Amygdala (tissue), 56 donors: ENCODE measurements around the gene STAG2.
"Not testable (repeated sequence)": the region's sequence is repeated elsewhere in the genome, so short reads cannot be mapped to it uniquely, and the experiment has no call there.

Experiments used
- DNase-seq, 56 donors: peaks; one replicate each; lab custom pipeline; 2025; lab: John Stamatoyannopoulos, UW

The STAG2 gene

DNA sequence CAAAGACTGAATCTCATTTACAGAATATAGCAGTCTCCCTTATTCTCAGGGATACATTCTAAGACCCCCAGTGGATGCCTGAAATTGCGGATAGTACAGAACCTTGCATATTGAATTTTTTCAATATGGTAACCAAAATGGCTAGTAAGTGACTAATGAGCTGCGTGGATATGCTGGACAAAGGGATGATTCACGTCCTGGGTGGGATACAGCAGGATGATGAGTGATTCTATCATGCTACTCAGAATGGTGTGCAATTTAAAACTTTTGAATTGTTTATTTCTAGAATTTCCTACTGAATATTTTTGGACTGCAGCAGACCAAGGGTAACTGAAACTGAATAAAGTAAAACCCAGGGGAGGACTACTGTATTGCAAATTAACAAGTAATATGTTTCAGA is 66.7 kb downstream of the STAG2 start:
- no peak for DNase-seq

DNA sequence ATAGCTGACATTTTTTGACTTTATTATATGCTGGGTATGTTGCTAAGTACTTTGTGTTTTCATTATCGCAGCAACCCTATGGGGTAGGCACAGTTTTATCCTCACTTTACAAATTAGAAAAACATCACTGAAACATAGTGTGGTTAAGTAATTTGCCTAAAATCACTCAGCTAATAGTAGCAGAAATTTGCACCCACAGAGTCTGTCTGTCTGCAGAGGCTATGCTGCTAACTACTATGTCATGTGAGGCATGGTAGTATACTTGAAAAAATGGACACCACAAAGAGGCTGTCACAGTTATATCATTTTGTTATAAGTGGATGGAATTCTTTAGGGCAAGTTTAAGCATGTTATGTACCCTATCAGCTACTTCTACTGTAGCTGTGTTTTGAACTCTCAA is 69.0 kb downstream of the STAG2 start:
- DNase-seq, result no peak

DNA sequence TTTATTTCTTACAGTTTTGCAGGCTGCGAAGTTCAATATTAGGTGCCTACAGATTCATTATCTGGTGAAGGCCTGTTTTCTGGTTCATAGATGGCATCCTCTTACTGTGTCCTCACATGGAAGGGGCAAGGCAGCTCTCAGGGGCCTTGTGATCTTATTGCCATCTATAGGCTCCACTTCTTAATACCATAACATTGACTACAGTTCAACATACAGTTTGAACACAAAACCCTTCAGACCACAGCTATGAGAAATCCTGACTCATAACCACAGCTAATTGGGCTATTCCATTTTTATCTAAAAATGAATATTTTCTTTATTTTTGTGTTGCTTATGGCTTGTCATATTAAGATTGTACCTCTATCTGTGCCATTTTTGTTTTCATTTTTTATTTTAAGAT is 72.3 kb downstream of the STAG2 start:
- DNase-seq, result no peak

DNA sequence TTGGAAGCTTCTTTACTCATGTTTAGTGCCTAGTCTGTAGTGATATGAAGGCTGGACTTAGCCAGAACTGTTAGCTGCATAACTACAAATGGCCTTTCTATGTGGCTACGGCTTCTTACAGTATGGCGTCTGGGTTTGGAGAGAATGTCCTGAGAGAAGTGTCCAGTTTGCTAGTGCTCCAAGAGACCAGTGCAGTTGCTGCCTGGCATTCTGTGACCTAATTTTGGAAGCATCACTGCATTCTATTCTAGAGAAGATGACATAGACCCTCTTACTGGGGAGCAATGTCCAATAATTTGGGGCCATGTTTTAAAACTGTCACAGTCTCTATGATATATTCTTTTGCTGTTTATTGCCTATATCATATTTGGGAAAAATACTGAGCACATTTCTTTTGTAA is 74.2 kb downstream of the STAG2 start:
- DNase-seq, result no peak

DNA sequence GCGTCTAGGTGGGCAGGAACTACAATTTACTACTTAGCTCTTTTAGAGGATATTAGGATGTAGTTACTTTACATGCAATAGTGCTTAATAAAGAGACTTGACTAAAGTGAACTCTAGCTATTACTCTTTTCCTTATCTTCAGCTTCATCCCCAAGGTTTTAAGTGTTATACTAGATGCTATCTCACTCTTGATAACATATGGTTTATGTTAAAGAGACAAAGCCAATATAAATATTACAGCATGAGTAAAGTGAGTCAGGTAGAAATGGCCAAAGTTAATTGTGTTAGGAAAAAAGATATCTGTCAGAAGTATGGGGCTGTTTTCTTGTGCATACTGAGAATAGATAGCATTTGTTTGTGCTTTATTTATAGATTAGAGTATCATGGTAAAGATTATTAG is 80.5 kb downstream of the STAG2 start:
- DNase-seq, result no peak

DNA sequence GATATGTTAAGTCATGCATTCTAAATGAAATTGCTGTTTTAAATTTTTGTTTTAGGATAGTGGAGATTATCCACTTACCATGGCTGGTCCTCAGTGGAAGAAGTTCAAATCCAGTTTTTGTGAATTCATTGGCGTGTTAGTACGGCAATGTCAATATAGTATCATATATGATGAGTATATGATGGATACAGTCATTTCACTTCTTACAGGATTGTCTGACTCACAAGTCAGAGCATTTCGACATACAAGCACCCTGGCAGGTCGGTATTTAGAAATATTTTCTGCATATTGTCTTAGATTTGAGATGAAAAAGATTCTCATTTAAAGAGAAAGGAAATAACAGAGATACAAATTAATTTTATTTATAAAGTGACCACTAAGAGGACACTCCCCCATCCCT is 83.6 kb downstream of the STAG2 start:
- no peak for DNase-seq

DNA sequence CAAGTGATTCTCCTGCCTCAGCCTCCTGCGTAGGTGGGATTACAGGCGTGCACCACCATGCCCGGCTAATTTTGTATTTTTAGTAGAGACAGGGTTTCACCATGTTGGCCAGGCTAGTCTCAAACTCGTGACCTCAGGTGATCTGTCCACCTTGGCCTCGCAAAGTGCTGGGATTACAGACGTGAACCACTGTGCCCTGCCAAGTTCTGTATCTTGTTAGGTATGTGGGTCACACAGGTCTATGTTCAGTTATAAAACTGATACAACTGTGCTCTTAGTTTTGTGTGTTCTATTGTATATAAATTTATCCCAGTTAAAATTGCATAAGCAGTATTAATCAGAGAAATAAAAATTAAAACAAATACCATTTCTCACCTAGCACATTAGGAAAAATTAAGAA is 122.9 kb downstream of the STAG2 start:
- DNase-seq, result not testable (repeated sequence)

DNA sequence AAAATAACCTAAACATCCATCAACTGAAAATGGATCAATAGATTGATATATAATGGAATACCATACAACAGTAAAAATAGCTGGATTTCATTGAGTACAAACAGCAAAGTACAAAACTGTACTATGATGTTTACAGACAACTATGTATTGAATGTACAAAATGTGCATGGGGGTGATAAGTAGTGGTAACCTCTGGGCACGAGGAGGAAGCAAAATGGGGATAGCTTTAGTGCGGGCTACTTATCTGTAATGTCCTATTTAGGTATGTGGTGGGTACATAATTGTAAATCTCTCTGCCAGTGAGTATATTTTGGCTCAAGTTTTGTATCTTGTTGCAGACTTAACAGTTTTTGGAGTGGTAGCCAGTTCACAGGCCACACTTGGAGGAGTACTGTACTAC is 123.6 kb downstream of the STAG2 start:
- DNase-seq, result no peak

DNA sequence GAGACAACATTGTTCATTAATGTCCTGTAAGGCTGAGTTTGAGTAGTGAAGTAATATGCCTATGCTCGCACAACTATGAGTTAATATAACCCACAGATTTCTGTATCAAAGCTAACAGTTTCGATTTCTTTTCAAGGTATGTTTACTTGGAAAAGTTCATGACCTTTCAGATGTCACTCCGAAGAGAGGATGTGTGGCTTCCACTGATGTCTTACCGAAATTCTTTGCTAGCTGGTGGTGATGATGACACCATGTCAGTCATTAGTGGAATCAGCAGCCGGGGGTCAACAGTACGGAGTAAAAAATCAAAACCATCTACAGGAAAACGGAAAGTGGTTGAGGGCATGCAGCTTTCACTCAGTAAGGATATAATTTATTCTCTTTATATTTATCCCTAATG is 124.9 kb downstream of the STAG2 start:
- no peak for DNase-seq

DNA sequence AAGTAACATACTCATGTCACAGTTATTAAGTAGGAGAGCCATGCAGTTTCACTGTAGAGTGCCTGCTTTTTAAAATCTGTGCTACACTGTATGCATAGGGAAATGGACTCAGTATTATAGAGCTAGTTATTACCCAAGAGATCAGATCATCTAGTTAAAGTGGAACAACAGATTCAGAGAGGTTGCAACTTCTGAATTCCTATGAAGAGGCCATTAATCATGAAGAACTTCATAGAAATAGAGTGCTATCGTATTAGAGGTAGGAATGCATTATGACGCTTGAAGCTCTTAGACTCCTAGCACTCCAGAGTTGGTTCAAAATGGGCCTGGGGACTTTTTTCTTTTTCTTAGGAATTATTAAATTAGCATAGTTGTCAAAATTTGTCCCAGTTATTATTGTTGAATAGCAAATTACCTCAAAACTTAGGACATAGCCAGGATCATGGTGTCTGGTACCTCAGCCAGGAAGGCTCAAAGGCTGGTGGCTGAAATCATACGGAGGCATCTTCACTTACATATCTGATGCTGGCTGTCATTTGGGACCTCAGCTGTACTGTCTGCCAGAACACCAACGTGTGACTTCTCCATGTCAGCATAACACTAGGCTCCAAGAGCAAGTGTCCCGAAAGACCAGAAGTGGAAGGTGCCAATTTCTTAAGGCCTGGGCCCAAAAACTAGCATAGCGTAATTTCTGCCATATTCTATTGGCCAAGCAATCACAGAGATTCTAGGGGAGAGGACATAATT is 125.7 kb downstream of the STAG2 start:
- DNase-seq, result no peak

DNA sequence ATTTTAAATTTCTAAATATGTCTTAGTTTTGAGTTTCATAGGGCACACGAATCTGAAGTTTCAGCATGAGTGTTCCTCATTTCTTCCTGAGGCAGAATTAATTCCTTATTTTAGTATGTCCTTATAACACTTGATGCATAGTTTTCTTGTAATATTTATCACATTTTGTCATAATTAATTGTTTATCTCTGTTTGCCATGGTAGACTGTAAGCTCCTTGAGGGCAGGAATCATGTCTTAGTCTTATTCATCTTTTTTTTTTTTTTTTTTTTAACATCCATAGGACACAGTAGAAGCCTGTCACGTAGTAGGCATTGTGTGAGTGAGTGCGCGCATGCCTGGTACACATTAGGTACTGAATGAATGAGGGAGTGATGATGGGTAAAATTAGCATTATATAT is 131.7 kb downstream of the STAG2 start:
- no peak for DNase-seq

DNA sequence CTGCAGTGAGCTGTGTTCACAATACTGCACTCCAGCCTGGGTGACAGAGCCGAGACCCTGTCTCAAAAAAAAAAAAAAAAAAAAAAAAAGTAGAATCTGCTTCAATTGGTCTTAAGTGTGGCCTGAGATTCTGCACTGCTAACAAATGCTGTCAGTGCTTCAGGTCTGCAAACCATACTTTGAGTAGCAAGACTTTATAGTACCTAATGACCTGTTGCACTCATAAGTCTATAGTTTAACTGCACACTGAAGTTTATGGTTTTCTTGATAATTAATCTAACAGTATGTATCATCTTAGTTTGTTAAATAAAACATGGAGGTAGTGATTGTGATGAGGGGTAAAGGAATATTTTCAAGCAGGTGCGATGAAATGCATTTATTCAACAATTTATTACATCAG is 135.6 kb downstream of the STAG2 start:
- no peak for DNase-seq

DNA sequence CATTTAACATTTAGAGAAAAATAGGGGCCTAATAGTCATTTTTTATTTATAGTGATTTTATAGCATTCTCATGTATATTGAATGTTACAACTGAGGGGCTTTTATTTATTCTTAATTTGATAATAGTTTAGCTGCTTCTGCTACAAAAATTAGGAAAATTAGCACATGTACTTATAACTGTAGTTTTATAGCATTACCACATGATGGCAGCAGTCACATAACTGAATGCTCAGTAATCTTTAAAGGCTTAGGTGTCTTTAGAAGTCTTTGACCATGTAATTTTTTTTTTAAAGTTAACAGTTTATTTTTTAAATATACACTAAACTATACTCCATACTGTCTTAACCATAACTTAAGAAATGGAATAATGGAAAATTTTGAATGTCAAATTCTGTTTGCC is 136.6 kb downstream of the STAG2 start:
- DNase-seq, result no peak

DNA sequence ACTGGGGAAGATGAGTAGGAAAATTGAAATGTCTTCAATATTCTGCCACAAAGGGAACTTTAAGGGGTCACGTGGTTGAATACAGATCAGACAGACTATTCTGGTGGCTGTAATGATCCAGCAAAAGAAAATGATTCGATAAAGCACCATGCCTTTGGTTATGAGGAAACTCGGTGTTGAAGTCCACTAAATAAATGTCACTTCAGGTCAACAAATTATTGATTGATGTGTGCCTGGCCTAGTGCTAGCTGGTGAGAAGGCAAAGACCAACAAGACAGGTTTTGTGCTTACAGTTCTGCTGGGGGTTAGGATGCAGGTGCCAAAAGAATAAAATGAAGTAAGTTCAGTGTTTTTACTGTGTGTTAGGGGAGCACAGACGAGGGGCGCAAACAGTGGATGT is 142.5 kb downstream of the STAG2 start:
- no peak for DNase-seq

DNA sequence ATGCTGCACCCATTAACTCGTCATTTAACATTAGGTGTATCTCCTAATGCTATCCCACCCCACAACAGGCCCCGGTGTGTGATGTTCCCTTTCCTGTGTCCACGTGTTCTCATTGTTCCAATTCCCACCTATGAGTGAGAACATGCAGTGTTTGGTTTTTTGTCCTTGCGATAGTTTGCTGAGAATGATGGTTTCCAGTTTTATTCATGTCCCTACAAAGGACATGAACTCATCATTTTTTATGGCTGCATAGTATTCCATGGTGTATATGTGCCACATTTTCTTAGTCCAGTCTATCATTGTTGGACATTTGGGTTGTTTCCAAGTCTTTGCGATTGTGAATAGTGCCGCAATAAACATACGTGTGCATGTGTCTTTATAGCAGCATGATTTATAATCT is 143.0 kb downstream of the STAG2 start:
- not testable (repeated sequence) for DNase-seq

DNA sequence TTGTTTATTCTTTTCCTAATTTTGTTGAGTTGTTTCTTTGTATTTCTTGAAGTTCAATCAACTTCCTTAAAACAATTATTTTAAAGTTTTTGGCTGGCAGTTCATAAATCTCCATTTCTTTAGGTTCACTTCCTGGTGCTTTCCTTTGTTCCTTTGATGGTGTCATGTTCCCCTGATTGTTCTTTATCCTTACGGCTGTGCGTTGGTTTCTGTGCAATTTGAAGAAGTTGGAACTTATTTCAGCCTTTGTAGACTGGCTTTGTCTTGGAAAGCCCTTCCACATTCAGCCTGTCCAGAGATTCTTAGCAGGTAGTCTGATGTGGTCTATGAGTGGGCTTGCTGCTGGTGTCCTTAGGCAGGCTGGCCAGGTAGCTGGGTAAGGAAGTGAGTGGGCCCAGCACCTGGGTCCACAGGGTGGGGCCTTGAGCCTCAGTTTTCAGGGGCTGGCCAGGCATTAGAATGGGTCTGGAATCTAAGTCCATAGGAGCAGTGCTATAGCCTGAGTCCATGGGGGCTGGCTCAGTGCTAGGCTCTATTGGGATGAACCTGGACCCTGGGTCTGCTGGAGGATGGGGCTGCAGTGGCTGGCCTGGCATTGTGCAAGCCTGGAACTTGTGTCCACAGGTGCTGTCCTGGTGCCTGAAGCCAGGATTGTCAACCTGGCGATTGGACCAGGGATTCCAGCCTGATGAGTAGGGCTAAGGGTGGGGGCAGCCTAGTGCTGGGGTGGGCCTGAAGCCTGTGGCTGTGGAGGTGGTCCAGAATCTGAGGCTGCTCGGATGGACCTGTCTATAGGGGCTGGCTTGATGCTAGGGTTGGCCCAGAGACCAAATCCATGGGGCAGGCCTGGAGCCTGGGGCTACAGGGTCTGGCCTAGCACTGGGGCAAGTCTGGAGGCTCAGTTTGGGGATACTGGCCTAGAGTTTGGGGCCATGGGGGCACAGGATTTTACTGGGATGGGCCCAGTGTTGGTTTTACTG is 152.4 kb downstream of the STAG2 start:
- no peak for DNase-seq

DNA sequence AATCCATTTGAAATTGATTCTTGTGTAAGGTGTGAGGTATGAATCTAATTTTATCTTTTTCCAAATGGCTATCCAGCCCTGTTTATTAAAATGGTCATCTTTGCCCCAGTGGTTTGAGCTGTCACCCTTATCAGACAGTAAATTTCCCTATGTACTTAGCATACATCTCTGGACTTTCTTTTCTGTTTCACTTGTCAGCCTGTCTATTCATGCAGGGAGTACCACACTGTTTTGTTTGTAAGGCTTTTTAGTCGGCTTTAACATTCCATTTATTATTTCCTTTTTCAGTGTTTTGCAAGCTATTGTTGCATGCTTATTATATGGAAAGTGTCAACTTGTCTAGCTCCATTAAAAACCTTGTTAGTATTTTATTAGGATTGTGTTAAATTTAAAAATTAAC is 155.8 kb downstream of the STAG2 start:
- no peak for DNase-seq

DNA sequence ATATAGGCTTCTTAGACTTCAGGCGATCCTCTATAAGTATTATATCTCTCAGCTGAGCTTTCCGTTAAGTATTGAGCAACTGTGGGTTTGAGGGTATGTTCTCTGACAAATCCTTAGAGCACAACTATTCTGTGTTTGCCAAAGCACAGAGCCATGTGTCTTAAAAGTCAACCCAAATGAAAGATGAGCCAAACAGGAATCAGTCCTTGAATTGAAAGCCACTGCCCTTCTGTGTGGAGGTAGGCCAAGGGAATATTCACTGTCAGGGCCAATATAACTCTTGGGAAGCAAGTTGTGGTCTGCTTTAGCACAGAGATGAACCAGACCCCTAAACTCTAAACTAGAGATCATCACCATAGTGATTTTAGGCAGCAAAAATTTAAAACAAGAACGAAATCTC is 164.0 kb downstream of the STAG2 start:
- no peak for DNase-seq

DNA sequence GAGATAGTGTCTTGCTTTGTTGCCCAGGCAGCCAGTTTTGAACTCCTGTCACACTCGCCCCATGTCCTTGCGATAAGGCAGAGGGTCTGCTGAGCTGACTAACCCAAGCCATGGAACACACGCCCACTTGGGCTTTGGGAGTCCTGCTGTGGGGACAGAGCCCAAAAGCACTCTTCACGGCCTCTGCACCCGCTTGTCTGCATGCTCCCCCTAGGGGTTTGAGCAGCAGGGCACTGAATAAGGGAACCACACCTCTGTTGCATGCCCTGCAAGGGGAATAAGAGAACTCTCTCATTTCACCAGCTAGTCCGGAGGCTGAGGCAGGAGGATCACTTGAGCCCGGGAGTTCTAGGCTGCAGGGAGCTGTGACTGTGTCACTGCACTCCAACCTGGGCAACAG is 166.0 kb downstream of the STAG2 start:
- DNase-seq, result no peak

DNA sequence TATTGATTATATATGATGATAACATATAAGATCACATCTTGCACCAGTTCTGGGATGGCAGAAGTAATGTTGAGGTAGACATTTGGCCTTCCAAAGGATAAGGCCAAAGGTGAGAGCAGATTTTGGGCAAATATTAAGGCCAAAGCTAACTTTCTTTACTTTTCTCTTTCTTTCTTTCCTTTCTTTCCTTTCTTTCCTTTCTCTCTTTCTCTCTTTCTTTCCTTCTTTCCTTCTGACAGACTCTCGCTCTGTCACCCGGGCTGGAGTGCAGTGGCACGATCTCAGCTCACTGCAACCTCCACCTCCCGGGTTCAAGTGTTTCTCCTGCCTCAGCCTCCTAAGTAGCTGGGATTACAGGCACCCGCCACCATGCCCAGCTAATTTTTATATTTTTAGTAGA is 170.9 kb downstream of the STAG2 start:
- not testable (repeated sequence) for DNase-seq

DNA sequence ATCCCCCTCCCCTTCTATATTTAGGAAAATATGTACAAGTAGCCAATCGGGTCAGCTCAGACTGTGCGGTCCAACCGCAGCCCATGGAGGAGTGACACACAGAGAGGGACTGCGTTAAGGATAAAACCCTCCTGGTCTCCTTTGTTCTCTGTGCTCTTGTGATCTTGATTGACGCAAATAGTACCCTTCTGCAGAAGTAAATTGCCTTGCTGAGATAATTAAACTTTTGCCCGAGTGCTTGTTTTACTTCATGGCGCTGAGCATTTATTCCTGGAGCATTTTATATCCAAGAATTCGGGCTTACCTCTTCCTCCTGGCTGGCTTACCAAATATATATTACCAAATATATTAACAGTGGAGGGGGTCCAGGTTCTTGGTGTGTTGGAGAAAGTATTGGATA is 184.2 kb downstream of the STAG2 start:
- no peak for DNase-seq

DNA sequence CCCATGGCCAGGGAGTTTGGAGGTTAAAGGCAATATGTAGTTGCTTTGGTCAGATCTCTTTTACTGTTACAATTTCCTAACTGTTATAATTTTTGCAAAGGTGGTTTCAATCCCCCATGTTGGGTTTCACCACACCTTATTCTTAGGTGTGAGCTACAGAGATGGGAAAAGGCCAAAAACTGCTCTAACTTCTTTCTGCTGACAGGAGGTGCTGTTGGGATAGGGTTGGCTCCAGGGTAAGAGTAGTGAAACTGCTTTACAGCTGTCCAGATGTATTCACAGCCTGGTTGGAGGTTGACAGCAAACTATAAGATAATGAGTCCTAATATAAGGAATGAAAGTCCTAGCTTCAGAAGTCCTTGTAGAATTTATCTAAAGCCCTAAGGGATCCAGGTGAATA is 189.7 kb downstream of the STAG2 start:
- no peak for DNase-seq
